ENCODE data around the gene ANKRD33B. TPM values are rescaled to one million over a fixed set of nuclear protein-coding genes. Genes with fewer than 3 reads are reported as not detected.

The ANKRD33B gene
- total and polyA plus RNA-seq, 2 donors from 2014 or later: 4.8 to 20.3 TPM

DNA sequence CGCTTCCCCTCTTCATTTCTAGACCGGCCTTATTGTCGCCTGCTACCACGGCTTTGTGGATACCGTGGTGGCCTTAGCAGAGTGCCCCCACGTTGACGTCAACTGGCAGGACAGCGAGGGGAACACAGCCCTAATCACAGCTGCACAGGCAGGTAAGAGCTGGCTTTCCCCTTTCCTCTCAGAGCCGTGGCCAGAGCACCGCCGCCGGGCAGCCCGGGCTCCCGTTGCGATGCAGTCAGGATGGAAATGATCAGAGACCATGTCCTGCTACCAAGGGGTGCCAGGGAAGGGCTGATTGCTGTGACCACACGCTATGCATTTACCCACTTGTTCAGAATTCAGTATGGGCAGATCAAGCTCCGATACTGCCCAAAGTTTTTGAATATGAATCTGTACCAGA, 54.4 kb downstream of the ANKRD33B start:
- TF ChIP-seq, protein P1, sequence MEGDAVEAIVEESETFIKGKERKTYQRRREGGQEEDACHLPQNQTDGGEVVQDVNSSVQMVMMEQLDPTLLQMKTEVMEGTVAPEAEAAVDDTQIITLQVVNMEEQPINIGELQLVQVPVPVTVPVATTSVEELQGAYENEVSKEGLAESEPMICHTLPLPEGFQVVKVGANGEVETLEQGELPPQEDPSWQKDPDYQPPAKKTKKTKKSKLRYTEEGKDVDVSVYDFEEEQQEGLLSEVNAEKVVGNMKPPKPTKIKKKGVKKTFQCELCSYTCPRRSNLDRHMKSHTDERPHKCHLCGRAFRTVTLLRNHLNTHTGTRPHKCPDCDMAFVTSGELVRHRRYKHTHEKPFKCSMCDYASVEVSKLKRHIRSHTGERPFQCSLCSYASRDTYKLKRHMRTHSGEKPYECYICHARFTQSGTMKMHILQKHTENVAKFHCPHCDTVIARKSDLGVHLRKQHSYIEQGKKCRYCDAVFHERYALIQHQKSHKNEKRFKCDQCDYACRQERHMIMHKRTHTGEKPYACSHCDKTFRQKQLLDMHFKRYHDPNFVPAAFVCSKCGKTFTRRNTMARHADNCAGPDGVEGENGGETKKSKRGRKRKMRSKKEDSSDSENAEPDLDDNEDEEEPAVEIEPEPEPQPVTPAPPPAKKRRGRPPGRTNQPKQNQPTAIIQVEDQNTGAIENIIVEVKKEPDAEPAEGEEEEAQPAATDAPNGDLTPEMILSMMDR (IDR thresholded peaks at IDR 0.05; ENCODE audit: borderline replicate concordance, extremely low read depth, insufficient read depth): no peak
- H3K4me3 ChIP-seq (ENCODE audit: low read length in 3 of 3): no peak overlapping the region
- no peak for FAIRE-seq
- intact Hi-C loops (cut with DNase I): no loop called here
- H3K27me3 ChIP-seq (ENCODE audit: control insufficient read depth, insufficient read depth, low read length): no peaks in the 10 kb centered on the region
- DNase-seq: no peak
- no peak overlapping the region for H3K9ac ChIP-seq (ENCODE audit: low read length in 3 of 3)
- H3K9me3 ChIP-seq (ENCODE audit: control insufficient read depth in 2 of 3, insufficient read depth in 1 of 3, low read length in 3 of 3): no peaks in the 10 kb centered on the region
- no peaks in the 10 kb centered on the region for H3K36me3 ChIP-seq (ENCODE audit: control insufficient read depth in 2 of 3, insufficient read depth in 3 of 3, low read length in 3 of 3)
- no peak overlapping the region for H3K27ac ChIP-seq (ENCODE audit: low read depth in 2 of 2, low read length in 2 of 2)
- H3K4me1 ChIP-seq (ENCODE audit: control insufficient read depth in 2 of 3, insufficient read depth in 2 of 3, low read depth in 1 of 3, low read length in 3 of 3): no peaks in the 10 kb centered on the region

DNA sequence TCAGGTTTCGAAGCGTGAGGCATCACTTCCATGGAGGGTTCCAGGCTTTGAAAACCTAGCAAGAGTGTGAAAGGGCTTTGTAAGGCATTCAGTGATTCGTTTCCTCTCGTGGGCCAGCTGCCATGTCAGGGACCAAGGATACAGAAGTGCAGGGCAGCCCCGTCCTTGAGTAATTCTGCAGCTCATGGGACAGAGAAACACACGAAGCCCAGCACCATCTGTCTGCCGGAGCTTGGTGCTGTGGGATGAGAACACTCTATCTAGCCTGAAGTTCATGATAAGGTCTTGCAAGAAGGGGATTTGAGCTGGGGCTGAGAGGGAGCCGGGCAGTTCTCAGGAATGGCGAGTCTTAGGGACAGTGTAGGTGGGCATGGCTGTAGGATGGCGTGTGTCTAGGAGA, 55.8 kb downstream of the ANKRD33B start:
- no peak overlapping the region for H3K27ac ChIP-seq (ENCODE audit: low read depth in 2 of 2, low read length in 2 of 2)
- no peak overlapping the region for H3K9ac ChIP-seq (ENCODE audit: low read length in 3 of 3)
- no peaks in the 10 kb centered on the region for H3K36me3 ChIP-seq (ENCODE audit: control insufficient read depth in 2 of 3, insufficient read depth in 3 of 3, low read length in 3 of 3)
- H3K27me3 ChIP-seq (ENCODE audit: control insufficient read depth, insufficient read depth, low read length): no peaks in the 10 kb centered on the region
- H3K9me3 ChIP-seq (ENCODE audit: control insufficient read depth in 2 of 3, insufficient read depth in 1 of 3, low read length in 3 of 3): no peaks in the 10 kb centered on the region
- intact Hi-C loops (cut with DNase I): loop anchor here (10.0 kb wide), 1 partner anchor 335 kb away; no protein-coding TSS in a partner anchor
- no peak for FAIRE-seq
- no peaks in the 10 kb centered on the region for H3K4me1 ChIP-seq (ENCODE audit: control insufficient read depth in 2 of 3, insufficient read depth in 2 of 3, low read depth in 1 of 3, low read length in 3 of 3)
- H3K4me3 ChIP-seq (ENCODE audit: low read length in 3 of 3): no peak overlapping the region
- no peak for DNase-seq
- TF ChIP-seq, protein P1 (IDR thresholded peaks at IDR 0.05; ENCODE audit: borderline replicate concordance, extremely low read depth, insufficient read depth): no peak

DNA sequence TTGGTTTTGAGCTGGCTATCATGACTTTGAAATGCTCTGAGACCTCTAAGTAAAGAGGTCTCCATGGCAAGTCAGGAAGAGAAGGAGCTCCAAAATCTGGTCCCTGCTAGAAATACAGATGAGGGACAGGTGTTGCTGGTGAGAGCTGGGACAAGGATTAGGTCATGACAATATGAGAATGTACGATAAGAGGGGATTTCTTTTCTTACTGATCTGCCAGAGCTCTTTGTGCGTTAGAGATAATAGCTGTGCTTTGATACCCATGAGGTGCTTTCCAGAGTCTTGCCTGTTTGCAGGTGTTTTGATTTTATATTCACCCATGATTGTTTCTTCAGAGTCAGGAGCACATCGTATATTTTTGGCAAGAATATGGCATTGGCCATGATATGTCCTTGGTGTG, 56.5 kb downstream of the ANKRD33B start:
- H3K27ac ChIP-seq (ENCODE audit: low read depth in 2 of 2, low read length in 2 of 2): no peak overlapping the region
- DNase-seq: no peak

More for the DNA sequence above, 56.5 kb downstream of the ANKRD33B start:
- intact Hi-C loops (cut with DNase I): loop anchor here (10.0 kb wide), 1 partner anchor 336 kb away; no protein-coding TSS in a partner anchor
- Histone ChIP-seq H3K36me3 (ENCODE audit: control insufficient read depth in 2 of 3, insufficient read depth in 3 of 3, low read length in 3 of 3) (no peaks in the 10 kb centered on the region), H3K4me1 (ENCODE audit: control insufficient read depth in 2 of 3, insufficient read depth in 2 of 3, low read depth in 1 of 3, low read length in 3 of 3) (no peaks in the 10 kb centered on the region), H3K9ac (ENCODE audit: low read length in 3 of 3) (no peak overlapping the region), H3K27me3 (ENCODE audit: control insufficient read depth, insufficient read depth, low read length) (no peaks in the 10 kb centered on the region), H3K4me3 (ENCODE audit: low read length in 3 of 3) (no peak overlapping the region), H3K9me3 (ENCODE audit: control insufficient read depth in 2 of 3, insufficient read depth in 1 of 3, low read length in 3 of 3) (no peaks in the 10 kb centered on the region)
- TF ChIP-seq, protein P1 (IDR thresholded peaks at IDR 0.05; ENCODE audit: borderline replicate concordance, extremely low read depth, insufficient read depth): no peak
- FAIRE-seq: no peak
